ENCODE data around the gene CTDSP1.

The CTDSP1 gene

GRCh38 chr2:218396688-218397462, 2.8 kb upstream of the CTDSP1 start:
- in situ Hi-C loops (cut with MboI; ENCODE audit: low pct_unique_long_range_greater_than_20kb, low sequenced_read_pairs) = loop anchor here (10.0 kb wide), 1 partner anchor 102 kb away; the partner anchor contains the start of gene TMBIM1
- peak; percentile 82 for DNase-seq

- in situ Hi-C loops (cut with MboI; ENCODE audit: low pct_unique_long_range_greater_than_20kb, low sequenced_read_pairs) = loop anchor here (10.0 kb wide), 1 partner anchor 103 kb away; the partner anchor contains the start of gene TMBIM1
- no peak for DNase-seq
These were observed 2.2 kb upstream of the CTDSP1 start for GRCh38 chr2:218397463-218397819.

DNA sequence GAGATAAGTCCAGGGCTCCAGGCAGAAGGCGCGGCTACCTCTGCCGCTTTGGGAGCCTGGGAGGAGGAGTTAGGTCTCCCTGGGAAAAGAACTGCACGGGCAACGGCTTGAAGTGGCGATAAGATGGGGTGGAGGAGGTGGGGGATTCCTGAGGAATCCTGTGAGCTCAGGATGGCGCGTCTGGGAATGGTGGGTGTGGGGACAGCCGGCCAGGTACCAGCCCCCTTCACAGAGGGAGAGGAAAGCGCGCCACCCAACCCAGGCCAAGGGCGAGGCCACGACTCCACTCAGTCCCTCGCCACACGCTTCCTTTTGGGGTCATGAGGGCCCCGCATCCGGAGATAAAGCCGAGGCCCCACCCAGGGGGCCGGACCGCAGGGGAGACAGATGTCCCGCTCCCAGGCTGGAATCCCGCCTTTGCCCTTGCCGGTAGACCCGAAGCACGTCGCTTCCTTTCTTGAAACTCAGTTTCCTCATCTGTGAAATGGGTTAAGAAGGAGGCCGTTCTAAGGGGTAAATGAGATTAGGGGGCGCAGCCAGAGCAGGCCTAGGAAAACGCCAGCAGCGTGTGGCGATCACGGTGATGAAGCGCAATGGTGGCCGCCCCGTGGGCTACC, 1.7 kb upstream of the CTDSP1 start:
- in situ Hi-C loops (cut with MboI; ENCODE audit: low pct_unique_long_range_greater_than_20kb, low sequenced_read_pairs) = loop anchor here (10.0 kb wide), 1 partner anchor 103 kb away; the partner anchor contains the start of gene TMBIM1
- peak; percentile 83 for DNase-seq

DNA sequence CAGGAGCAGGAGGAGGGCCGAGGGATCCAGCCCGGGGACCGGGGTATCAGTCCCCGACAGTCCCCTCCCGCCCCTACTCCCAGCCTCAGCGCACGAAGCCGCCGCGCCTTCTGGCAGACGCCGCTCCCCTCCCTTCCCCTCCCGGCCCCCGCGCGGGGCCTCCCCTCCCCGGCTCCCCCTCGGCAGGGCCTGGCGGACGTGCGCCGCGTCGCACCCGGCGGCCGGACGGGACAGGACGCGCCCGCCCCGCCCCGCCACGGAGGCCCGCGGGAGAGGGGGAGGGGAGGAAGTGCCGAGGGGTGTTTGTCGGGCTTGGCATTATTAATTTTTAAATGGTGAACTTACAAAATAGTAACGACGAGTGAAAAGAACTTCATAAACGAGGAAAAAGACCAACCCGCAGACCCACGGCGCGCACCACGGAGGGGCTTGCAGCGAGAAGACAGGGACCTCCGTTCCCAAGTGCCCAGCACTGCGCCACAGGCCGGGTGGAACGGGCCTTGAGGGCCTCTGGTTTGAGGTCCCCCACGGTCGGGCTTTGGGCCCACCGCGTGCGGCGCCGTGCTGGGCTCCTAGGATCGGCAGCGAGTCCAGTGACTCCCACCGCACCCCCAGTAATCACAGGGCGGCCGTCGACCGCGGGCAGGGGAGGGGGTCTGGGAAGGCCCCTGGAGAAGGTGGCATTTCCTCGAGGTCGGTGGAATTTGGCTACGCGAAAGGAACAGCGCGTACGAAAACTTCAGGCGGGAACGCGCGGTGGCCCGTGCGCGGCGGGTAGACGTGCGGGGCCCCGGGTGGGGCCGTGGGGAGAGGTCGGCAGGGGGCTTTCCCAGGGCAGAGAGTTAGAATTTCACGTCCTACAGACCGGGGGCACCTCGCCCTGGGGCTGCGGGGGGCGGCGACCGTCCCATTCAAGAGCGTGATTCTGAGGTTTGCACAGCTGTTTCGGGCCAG, 954 bp upstream of the CTDSP1 start:
- in situ Hi-C loops (cut with MboI; ENCODE audit: low pct_unique_long_range_greater_than_20kb, low sequenced_read_pairs) = loop anchor here (10.0 kb wide), 1 partner anchor 104 kb away; the partner anchor contains the start of gene TMBIM1
- DNase-seq = peak; percentile 59

DNA sequence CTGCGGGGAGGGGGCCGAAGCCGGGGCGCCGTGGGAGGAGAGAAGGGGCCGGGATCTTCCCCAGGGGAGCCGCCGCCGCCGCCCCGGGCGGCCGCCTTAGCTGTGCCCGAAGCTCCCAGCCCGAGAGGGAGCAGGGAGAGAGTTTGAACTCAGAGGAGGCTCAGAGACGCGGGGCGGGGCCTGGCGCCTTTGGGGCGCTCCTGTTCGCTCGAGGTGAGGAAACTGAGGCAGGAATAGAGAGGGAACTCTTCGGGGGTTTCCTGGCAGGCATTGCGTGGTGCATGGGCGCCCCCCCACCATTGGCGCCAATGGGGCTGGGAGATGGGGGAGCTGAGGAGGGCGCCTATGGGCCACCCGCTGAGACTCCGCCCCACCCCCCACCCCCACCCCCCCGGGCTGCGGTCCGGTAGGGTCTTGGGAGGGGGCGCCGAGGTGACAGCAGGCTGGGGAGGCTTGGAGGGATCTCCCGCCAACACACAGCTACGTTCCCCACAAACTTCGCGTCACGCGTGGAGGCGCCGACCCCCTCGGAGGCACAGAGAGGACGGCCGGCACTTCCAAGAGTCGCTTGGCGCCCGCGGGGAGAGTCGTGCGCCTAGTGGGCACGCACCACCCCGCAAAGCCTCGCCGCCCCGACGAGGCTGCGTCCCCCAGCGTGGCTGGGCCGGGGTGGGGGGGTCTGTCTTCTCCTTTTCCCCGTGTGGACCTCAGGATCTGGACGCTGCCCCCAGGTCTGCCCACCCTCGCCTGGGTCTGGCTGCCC, 680 bp downstream of the CTDSP1 start:
- DNase-seq = peak; percentile 35
- in situ Hi-C loops (cut with MboI; ENCODE audit: low pct_unique_long_range_greater_than_20kb, low sequenced_read_pairs) = no loop called here

GRCh38 chr2:218400930-218401881, 1.5 kb downstream of the CTDSP1 start:
- no peak for DNase-seq
- in situ Hi-C loops (cut with MboI; ENCODE audit: low pct_unique_long_range_greater_than_20kb, low sequenced_read_pairs) = no loop called here

- no peak for DNase-seq
- in situ Hi-C loops (cut with MboI; ENCODE audit: low pct_unique_long_range_greater_than_20kb, low sequenced_read_pairs) = no loop called here
These were observed 2.2 kb downstream of the CTDSP1 start for GRCh38 chr2:218401890-218402289.

- no peak for DNase-seq
- in situ Hi-C loops (cut with MboI; ENCODE audit: low pct_unique_long_range_greater_than_20kb, low sequenced_read_pairs) = no loop called here
These were observed 2.8 kb downstream of the CTDSP1 start for GRCh38 chr2:218402491-218402901.

GRCh38 chr2:218402911-218403411, 3.3 kb downstream of the CTDSP1 start:
- in situ Hi-C loops (cut with MboI; ENCODE audit: low pct_unique_long_range_greater_than_20kb, low sequenced_read_pairs) = no loop called here
- no peak for DNase-seq

- DNase-seq = no peak
- in situ Hi-C loops (cut with MboI; ENCODE audit: low pct_unique_long_range_greater_than_20kb, low sequenced_read_pairs) = no loop called here
These were observed 4.1 kb downstream of the CTDSP1 start for GRCh38 chr2:218403810-218404209.

GRCh38 chr2:218404351-218405085, 4.8 kb downstream of the CTDSP1 start:
- in situ Hi-C loops (cut with MboI; ENCODE audit: low pct_unique_long_range_greater_than_20kb, low sequenced_read_pairs) = no loop called here
- DNase-seq = no peak

DNA sequence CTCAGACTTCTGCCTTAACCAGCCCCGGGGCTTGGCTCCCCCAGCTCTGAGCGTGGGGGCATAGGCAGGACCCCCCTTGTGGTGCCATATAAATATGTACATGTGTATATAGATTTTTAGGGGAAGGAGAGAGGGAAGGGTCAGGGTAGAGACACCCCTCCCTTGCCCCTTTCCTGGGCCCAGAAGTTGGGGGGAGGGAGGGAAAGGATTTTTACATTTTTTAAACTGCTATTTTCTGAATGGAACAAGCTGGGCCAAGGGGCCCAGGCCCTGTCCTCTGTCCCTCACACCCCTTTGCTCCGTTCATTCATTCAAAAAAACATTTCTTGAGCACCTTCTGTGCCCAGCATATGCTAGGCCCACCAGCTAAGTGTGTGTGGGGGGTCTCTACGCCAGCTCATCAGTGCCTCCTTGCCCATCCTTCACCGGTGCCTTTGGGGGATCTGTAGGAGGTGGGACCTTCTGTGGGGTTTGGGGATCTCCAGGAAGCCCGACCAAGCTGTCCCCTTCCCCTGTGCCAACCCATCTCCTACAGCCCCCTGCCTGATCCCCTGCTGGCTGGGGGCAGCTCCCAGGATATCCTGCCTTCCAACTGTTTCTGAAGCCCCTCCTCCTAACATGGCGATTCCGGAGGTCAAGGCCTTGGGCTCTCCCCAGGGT, 5.5 kb downstream of the CTDSP1 start:
- in situ Hi-C loops (cut with MboI; ENCODE audit: low pct_unique_long_range_greater_than_20kb, low sequenced_read_pairs) = no loop called here

GRCh38 chr2:218405746-218406208, 6.1 kb downstream of the CTDSP1 start:
- in situ Hi-C loops (cut with MboI; ENCODE audit: low pct_unique_long_range_greater_than_20kb, low sequenced_read_pairs) = no loop called here
- no peak for DNase-seq

More for the DNA sequence above, 5.5 kb downstream of the CTDSP1 start:
- no peak for DNase-seq

GRCh38 chr2:218406209-218406948, 6.7 kb downstream of the CTDSP1 start:
- DNase-seq = peak; percentile 92
- in situ Hi-C loops (cut with MboI; ENCODE audit: low pct_unique_long_range_greater_than_20kb, low sequenced_read_pairs) = no loop called here

- in situ Hi-C loops (cut with MboI; ENCODE audit: low pct_unique_long_range_greater_than_20kb, low sequenced_read_pairs) = no loop called here
- DNase-seq = peak; percentile 82
These were observed 7.4 kb downstream of the CTDSP1 start for GRCh38 chr2:218406949-218407618.
